GM19468 (cell line): ENCODE results near the gene OPCML.

ENCODE experiments used
- ATAC-seq: cut with Tn5 transposase; IDR thresholded peaks from one replicate; pipeline ENCODE4 v1.9.1; 2021; ENCODE audit warnings: mild to moderate bottlenecking, moderate library complexity, moderate number of reproducible peaks; ENCODE audit not compliant: unreplicated experiment; ENCODE audit errors: extremely low read depth

OPCML gene

DNA sequence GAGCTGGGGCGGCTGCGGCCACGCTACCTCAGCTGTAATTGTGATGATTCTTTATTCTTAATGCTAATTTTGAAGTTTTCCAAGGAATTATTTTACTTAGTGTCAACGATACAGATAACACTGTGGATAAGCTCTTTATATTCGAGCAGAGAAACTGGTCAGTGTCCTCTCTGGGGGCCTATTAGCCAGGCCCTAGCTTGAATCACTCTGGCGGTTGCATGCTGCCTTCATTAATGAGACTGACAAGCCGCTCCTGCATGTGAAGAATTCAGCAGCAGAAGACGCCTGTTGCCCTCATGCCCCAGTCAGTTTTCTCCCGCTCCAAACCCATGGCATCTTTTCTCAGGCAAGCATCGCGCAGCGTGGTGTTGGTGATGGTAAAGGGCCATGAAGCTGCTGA is 851.7 kb downstream of the OPCML start:
- no peak for ATAC-seq

DNA sequence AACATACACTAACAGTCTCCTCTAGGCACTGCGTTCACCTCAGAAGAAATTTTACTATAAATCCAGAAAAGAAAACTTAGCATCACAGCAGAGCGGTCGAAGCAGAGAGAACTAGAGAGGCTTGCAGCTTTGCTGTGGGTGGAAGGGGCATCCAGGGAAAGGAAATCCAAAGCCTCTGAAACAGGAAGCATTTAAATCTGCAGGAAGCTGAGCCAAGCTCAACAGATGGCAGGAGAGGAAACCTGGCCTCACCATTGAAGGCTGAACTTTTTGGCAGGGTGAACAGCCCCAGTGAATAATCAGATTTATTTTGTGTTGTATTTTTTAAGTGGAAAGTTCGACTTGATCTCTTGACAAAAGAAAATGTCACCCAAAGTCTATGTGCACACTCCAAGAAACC is 858.1 kb downstream of the OPCML start:
- no peak for ATAC-seq

DNA sequence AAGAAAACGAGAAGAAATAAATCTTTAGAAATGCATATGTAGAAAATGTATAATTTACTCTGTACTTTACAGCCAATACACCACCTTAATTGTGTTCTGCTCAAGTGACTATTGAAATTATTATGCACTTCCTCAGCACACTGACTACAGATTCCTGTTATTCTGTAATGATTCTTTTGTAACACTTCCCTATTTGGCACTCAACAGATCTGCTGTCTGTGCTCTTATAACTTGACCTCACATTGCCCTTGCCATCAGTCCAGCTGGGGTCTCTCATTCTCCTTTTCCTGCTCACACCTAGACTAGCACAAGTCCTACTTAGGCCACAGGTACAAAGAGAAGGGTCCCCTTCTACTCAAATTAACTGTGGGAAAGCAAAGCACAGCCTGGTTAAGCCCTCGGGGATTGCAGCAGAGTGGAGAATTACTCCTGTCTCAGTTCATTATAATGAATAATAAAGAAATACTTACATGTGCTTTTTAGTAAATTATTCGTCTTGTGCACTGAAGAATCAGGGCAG is 860.4 kb downstream of the OPCML start:
- ATAC-seq, result no peak

DNA sequence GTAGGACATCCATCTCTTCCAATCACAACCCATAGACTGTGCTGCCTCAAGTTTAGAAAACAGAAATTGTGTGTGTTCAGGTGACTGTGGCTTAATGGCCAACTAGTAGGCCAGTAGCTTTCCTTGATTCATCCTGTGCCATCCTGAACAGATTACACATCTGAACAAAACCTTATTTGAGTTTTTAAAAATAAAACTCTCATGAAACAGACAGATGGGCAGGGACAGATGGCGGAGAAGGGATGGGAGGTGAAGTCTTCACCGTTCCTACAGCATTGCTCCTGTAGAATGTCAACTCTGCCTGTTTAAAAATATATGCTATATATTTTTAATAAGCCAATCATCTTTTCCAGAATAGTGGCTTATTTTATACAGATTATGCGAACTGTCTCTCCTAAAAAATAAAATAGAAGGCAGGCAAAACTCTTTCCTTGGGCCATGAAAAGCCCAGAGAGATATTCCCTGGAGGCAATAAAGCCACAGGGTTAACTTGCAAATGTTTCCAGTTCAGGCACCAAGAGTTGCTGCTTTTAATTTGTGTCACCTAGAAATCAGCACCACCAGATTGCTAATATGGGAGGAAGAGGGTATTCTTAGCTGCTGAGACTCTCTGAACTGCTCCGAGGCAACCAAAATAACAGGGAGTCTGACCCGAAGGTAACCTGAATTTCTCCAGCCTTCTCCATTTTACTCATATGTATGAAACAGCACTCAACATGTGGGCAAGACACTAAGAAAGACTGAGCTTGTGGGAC is 861.2 kb downstream of the OPCML start:
- ATAC-seq, result no peak

DNA sequence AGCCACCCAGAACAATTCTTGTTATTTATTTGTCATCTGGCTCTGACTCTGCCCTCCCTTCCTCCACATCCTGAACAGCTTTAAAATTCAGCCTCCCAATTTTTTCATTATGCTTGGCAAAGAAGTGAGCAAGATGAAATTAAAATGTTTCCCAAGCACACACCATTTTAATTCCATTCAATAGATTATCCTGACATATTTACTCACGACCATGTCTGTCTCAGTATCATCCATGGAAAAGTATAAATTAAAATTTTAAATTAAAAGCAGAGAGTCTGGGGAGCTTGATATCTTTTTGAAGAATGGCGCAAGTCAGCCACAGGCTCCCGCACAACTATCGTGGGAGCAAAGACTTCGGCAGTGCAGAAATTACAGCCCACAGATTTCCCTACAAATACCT is 862.4 kb downstream of the OPCML start:
- ATAC-seq, result no peak

DNA sequence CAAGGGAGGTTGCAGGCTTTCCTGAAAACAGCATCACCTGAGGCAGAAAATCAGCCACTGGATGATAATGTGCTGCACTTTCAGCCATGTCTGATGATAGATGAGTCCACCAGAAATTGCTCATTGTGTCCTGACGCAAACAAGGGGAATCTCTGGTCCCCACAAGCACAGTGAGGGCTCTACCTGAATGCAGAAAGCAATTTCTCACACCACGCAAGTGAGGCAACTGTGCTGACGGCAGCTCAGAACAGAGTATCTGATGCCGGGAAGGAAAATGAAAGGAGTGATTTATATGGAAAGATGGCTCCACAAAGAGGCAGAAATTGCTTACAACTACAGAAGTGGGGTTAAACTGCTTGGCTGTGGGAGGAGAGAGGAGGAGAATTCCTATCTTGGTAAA is 867.1 kb downstream of the OPCML start:
- ATAC-seq, result no peak

DNA sequence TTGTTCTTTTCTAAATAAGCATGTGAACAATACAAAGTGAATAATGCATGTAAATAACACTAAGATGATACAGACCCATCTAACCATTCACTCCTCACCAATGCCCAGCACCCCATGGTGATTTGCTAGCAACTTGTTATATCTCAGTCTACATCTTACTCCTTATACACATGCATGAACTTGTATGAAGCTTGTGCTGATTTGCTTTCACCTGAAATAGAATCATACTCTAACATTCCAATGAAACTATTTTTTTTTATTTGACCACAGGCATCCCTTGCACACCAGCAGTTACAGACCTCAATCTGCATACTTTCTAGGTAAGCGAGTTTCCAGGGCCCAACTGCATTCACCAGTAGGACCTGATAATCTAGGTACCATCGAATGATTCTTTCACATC is 873.6 kb downstream of the OPCML start:
- ATAC-seq, result no peak

DNA sequence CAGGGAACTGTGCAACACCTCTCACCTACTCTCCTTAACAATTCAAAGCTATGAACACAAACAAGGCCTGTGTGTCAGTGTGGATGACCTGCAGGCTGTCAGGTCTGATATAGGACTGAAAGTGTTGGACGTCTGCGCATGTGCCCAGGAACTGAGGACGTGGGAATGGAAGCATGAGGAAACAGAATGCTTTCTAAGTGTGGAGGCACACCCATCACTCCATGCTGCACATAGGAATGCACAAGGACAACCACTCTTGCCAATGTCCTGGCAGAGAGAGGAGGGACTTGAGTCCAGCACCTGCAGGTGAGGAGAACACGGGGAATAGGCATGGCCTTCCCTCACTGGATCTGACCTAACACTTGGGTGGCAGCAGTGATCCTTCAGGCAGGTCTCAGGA is 874.3 kb downstream of the OPCML start:
- ATAC-seq, result no peak

DNA sequence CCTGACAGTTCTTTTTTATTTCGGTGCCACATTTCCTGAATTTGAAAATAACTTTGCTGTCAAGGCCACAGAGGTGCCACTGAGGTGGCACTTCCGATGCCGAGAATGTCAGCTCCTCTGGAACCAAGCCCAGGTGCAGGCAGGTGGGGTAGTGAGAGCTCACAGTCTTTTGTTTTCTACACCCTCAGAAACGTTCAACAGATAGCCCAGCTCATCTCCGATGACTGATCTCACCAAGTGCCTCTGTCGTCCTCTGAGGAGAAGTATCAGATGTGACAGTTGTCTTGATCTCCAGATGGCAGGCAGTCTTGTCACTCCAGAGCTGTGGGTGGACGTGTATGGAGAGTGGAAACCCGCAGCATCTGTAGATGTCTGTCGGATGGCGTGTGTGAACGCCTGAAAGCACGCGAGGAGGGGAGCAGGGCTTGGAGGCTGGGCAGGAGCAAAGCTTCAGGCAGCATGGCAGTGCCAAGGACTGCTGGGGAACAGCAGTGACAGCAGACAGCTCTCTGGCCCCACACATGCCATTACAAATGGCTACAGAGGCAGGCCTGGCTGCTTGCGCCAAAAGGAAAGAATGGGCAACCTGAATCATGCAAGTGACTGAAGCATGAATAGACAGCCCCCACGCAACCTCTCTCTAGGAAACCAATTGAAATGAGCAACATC is 877.0 kb downstream of the OPCML start:
- no peak for ATAC-seq

DNA sequence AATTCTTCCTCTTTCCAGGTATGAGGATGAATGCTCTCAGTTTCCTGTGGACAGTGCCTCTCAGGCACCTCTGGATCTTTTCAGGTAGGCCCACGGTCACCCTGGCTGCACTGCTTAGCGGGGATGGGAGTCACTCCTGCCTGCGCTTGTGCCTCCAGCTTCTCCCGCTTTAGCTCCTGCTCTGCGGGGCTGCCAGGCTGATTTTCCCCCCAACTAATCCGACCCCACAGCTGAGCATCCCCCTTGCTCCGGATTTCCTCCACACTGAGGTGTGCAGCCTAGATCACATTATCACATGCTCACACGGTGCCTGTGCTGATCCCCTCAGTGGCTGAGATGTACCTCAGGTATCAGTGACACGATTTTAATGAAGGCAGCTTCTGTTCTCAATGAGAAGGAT is 879.1 kb downstream of the OPCML start:
- no peak for ATAC-seq

DNA sequence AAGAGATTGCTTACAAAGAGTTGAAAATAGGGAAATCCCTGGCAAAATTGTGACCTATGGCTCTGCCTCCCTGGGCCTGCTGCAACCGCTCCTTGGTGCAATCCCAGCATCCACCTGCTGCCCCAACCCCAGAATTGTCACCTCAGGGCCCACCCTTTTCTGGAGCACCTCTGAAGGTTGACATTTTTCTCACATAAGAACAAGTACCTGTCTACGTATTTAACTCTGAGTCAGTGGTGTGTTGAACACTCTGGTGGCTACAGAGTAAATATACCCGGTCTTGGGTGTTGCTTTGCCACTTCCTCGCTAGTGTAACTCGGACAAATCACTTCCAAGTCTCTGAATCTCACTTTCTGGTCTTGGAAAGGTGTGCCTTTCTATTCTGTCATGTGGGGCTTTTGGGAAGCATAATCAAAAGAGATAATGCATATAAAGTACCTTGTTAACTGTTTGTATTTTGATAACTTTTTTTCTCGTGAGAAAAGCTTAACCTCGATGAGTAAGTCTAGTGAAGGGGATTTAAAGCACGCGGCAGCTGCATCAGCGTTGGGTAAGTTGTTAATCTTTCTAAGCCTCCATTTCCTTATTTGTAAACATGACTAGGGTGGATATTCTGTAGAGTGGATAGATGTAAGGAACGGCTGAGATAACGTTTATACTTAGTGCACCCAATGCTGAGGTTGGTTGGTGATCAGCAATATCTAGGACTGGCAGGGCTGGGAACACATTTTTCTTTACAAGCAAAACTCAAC is 881.2 kb downstream of the OPCML start:
- no peak for ATAC-seq

DNA sequence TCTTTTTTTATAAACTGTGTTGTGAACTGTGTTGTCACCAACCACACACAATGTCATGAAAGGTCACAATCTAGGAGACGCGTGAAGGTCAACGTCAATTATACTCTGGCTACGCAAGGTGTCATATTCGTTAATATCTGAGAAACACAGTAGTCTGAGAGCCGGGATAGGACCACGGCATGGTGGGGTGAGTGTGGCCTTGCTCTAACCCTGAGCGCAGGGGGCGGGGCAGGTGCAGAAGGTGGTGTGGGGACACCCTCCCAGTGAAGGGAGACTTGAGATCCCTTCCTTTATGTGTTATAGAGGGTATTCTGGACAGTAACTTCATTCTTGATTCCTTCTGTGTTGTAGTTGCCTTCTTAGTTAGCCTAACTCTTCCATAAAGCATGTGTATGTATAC is 883.0 kb downstream of the OPCML start:
- ATAC-seq, result no peak

DNA sequence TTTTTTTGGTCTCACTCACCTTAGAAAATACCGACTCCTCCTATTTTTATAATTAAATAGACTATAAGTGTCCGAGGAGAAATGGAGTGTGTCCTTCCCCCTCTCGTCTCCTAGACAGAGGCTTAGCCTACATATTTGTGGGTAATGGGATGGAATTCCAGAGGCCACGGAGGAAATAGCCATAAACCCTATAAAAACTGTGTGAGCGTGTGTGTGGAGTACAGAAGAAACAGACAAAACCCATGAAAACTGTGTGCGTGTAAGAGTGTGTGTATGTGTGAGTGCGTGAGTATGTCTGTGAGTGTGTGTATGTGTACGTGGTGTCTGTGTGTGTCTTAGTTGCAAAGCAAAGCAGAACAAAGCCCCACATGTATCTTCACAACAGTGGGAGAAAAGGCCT is 883.5 kb downstream of the OPCML start:
- ATAC-seq, result no peak

DNA sequence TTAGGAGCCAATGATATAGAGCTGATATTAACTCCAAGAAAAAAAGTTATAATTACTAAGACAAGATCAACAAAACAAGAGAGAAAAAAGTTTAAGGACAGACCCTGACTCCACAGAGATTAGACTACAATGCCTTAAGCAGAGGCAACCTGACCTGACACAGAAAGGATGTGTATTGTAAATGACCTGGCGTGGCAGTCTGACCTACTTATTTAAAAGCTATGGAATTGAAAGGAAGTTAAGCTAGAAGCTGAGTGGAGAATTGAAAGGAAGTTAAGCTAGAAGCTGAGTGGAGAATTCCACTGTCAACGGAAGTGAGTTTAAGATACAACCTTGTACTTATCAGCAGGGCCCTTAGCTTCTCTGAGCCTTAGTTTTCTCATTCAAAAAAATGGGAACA is 885.4 kb downstream of the OPCML start:
- no peak for ATAC-seq

DNA sequence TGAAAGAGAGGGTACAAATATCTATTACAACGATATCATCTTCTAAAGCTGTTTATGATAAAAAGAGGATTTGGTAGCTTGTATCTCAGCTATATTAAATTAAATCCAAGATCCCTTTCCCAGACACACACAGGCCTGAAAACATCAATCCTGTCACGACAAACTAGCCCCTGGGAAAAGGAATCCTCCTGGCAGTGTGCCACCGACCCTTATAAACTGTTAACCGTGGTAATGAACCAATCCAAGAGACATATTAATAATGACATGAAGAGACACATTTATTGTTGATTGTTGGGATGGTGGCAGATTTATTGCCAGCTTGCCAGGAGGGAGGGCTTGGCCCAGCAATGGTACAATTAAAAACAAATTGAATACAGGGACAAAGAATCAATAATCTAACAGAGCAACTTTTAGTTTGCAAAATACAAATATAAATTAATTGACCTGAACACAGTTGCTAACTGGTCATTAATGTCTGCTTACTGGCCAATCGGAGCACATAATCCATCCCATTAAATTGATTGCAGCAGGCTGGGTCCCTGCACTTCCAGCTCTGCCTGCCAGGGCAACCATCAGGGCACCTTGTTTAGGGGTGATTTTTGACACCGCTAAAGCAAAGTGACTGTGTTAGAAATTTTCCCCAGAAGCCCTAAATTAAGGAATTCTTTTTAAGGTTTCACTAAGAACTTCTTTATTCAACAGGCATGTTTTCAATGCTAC is 887.6 kb downstream of the OPCML start:
- no peak for ATAC-seq

DNA sequence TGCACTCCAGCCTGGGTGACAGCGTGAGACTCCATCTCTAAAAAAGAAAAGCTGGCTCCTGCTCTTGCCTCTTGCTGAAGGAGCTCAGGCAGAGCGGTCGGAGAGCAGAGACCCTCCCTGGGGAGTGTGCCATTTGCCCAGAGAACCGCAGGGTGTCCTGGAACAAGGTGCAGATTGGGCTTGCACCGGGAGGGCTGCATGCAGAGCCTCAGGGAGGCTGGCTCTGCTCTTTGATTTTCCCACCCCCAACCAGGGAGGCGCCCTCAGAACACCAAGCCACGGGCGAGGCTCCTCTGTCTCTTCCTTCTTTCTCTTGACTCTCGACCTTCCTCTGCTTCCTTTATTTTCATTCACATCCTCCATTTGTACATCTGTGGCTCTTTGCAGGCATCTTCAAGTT is 889.1 kb downstream of the OPCML start:
- no peak for ATAC-seq

DNA sequence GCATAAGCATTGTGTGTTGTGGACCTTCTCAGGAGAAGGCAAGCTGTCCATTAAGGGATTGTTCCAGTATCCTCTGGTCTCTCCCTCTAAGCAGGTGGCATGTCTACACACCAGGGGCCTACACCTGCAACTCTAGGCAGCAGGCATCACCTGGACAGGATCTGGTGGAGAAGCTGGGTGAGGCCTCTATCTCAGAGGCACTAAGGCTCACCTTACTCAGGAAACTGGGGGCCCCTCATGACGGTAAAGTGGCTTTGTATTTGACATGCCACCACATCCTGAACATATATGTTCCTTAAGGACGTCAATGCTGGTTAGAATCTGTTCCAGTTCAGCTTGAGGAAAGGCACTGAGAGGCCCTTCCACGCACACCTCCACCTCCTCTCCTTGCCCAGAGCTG is 891.3 kb downstream of the OPCML start:
- ATAC-seq, result no peak

DNA sequence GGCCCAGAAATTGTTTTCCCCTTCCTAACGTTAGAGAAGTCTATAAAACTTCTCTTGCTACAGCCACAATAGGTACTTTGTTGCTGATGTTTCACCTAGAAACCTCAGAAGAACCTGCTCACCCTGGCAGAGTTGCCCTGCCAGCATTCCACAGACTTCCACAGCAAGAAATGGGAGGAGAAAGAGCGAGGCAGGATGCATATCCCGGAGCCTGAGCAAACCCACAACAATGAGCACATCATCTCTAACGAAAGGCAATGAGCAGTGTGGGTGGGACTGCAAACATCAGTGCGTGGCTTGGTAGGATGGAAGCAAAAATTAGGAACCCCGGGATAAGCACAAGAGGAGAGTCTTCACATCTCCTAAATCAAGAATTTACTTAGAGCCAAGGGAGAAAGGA is 892.3 kb downstream of the OPCML start:
- ATAC-seq, result no peak

DNA sequence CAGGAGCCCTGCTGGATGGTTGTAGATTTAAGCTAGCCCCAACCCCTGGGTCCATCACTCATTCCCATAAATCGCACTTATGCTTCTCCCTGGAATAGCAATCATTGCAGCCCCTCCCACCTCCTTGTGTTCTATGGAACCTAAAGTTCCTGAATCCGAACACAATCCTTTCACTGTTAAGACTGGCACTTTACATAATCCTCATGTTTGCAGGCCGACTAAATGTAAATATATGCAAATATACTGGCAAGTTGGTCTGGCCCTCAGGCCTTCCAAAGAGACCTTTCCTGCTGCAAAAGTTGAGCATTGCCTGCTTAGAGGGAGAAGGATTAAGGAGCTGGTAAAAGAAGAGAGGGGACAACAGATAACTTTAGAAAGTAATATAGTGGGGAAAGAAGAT is 892.9 kb downstream of the OPCML start:
- no peak for ATAC-seq

DNA sequence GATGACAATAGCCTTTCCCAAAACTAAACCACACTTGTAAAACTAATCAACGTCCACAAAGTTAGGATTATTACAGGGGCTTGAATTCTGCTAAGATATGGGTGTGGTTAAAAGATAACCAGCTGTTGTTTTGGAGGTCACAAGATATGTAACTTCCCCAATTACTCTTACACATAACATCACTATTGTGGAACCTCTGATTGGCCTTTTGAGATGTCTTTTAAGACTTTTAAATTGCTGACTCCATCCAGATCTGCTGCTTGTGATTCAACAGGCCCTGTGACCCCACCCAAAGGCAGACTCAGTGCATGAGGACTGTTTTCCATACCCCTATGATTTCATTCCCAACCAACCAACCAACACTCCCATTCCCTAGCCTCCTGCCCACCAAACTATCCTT is 893.9 kb downstream of the OPCML start:
- ATAC-seq, result no peak

DNA sequence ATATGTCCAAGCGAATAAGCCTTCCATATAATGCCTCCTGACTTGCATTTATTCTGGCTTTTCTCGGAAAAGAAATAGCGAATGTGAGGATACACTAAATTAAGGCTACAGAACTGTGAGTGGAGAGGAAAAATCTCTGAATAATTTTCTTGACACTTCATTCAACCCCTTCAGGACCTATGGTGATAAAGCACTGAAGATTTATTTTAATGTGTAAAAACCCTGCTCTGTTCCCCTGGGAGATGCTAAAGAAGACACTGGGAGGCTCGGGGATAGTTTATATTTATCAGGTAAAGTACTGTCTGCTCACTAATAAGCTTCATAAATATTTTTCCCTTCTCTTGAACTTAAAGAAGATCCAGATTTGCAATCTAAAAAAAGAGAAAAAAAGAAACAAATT is 895.8 kb downstream of the OPCML start:
- ATAC-seq, result no peak
